CD4-positive, CD25-positive, alpha-beta regulatory T cell (primary cell): ENCODE data around the gene TOGARAM2. TPM values are rescaled to one million over a fixed set of nuclear protein-coding genes. Genes with fewer than 3 reads are reported as not detected.

Experiments
- ATAC-seq, 2 donors: fragments of 150-1000 bp; cut with Tn5 transposase; one replicate each; pipeline ENCODE4 v1.10.0; 2021; ENCODE audit warnings: low read depth in 2 of 2, moderate number of reproducible peaks in 2 of 2, moderate library complexity in 1 of 2
- DNase-seq, 3 donors: peaks; one replicate each; pipeline versions ENCODE4 v3.0.0 to v3.0.0-alpha.2; 2012 to 2022; ENCODE audit warnings: mixed read lengths in 1 of 3
- H3K27ac ChIP-seq: one replicate; pipeline ENCODE4 v1.7.0; 2013; ENCODE audit warnings: mild to moderate bottlenecking, low read length; ENCODE audit not compliant: insufficient read depth, poor library complexity, severe bottlenecking
- H3K27me3 ChIP-seq: one replicate; pipeline ENCODE4 v1.7.0; 2013; ENCODE audit warnings: low read length; ENCODE audit not compliant: control insufficient read depth, insufficient read depth
- H3K36me3 ChIP-seq: one replicate; pipeline ENCODE4 v1.7.0; 2013; ENCODE audit warnings: mild to moderate bottlenecking, low read length, moderate library complexity; ENCODE audit not compliant: control insufficient read depth, insufficient read depth
- H3K4me1 ChIP-seq: 2 replicates; pipeline ENCODE4 v1.7.0; 2013; ENCODE audit warnings: mild to moderate bottlenecking, low read length; ENCODE audit not compliant: insufficient read depth, control insufficient read depth, poor library complexity, severe bottlenecking
- H3K4me3 ChIP-seq: one replicate; pipeline ENCODE4 v1.7.0; 2013; ENCODE audit warnings: low read depth, mild to moderate bottlenecking, low read length, moderate library complexity
- H3K9me3 ChIP-seq, 2 experiments: 1 replicate in 1 of 2; 2 replicates in 1 of 2; pipeline ENCODE4 v1.7.0; 2013; ENCODE audit warnings: low read length in 2 of 2, mild to moderate bottlenecking in 1 of 2, moderate library complexity in 1 of 2; ENCODE audit not compliant: control insufficient read depth in 2 of 2
- H3K27ac Mint-ChIP-seq, 3 donors: one replicate each; pipeline ENCODE4 v1.8.0; 2020 to 2022; ENCODE audit warnings: mild to moderate bottlenecking in 3 of 3, mixed read lengths in 3 of 3, moderate library complexity in 2 of 3
- H3K27me3 Mint-ChIP-seq: one replicate; pipeline ENCODE4 v1.8.0; 2022; ENCODE audit warnings: mild to moderate bottlenecking, mixed read lengths
- H3K36me3 Mint-ChIP-seq: one replicate; pipeline ENCODE4 v1.8.0; 2020; ENCODE audit warnings: mixed read lengths
- H3K4me1 Mint-ChIP-seq, 4 donors: one replicate each; pipeline ENCODE4 v1.8.0; 2020 to 2022; ENCODE audit warnings: mixed read lengths in 4 of 4, mild to moderate bottlenecking in 1 of 4
- H3K4me3 Mint-ChIP-seq, 4 donors: one replicate each; pipeline ENCODE4 v1.8.0; 2020 to 2022; ENCODE audit warnings: mild to moderate bottlenecking in 4 of 4, mixed read lengths in 4 of 4, moderate library complexity in 3 of 4
- H3K9me3 Mint-ChIP-seq, 7 donors: one replicate each; pipeline ENCODE4 v1.8.0; 2020 to 2022; ENCODE audit warnings: mixed read lengths in 7 of 7, mild to moderate bottlenecking in 3 of 7, moderate library complexity in 2 of 7
- polyA plus RNA-seq, 4 donors: library from polyadenylated mRNA; unstranded; fragments of 300-500 nt; fragmentation: Illumina TruSeq; gene quantifications; one replicate each; pipeline ENCODE4 v1.2.3, GENCODE V29; 2021
- total RNA-seq: library from RNA; stranded (reverse); gene quantifications from one replicate; pipeline ENCODE4 v1.2.3, GENCODE V29; 2022

The TOGARAM2 gene
- total and polyA plus RNA-seq, 5 donors from 2014 or later = 1.5 to 9.3 (median 2.1) TPM; not detected in 1

GRCh38 chr2:29066271-29066860 lies 85.3 kb downstream of the TOGARAM2 start:
- Histone ChIP-seq H3K4me1 (no peaks in the 10 kb centered on the region), H3K9me3 (no peaks in the 10 kb centered on the region), H3K27me3 (no peaks in the 10 kb centered on the region), H3K4me3 (no peak overlapping the region), H3K36me3 (no peaks in the 10 kb centered on the region), H3K27ac (no peak overlapping the region)
- DNase-seq = no peak
- Mint-ChIP-seq H3K4me3 (no peak overlapping the region), H3K36me3 (no peaks in the 10 kb centered on the region), H3K27me3 (no peaks in the 10 kb centered on the region), H3K27ac (no peak overlapping the region), H3K9me3 (no peaks in the 10 kb centered on the region), H3K4me1 (no peaks in the 10 kb centered on the region)
- ATAC-seq = no peak

DNA sequence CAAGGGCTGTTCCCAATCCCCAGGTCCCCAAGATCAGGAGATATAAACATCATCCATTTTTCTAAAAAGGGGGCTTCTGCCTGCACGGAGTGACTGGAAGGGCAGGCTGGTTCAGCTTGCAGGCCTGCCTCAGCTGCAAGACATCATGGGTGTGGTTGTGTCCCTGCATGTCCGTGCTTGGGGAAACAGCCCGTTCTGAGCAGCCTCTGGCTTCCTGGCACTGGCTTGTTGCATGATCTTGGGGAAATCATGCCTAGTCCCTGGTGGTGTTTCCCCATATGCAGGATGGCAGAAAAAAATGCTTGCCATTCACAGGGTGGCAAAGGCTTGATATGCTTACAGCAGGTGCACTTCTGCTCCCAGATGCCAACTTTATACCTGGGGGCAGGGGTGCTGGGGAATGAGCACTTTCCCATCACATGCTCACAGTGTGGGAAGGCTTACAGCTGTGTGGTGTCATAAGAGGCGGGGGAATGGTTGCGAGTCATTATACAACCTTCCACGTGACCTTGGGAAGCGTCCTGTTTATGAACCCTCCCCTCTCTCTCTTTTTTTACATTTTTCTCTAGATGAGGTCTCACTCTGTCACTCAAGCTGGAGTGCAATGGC lies 86.0 kb downstream of the TOGARAM2 start:
- ATAC-seq = no peak
- no peak overlapping the region for H3K27ac Mint-ChIP-seq

GRCh38 chr2:29068513-29068912 lies 87.4 kb downstream of the TOGARAM2 start:
- ATAC-seq = no peak
- no peaks in the 10 kb centered on the region for H3K27me3 Mint-ChIP-seq
- no peaks in the 10 kb centered on the region for H3K9me3 Mint-ChIP-seq
- no peak overlapping the region for H3K27ac Mint-ChIP-seq
- Histone ChIP-seq H3K9me3 (no peaks in the 10 kb centered on the region), H3K4me3 (no peak overlapping the region), H3K36me3 (no peaks in the 10 kb centered on the region), H3K27ac (no peak overlapping the region), H3K27me3 (no peaks in the 10 kb centered on the region), H3K4me1 (no peaks in the 10 kb centered on the region)
- H3K4me1 Mint-ChIP-seq = no peaks in the 10 kb centered on the region
- DNase-seq = no peak
- H3K36me3 Mint-ChIP-seq = no peaks in the 10 kb centered on the region
- no peak overlapping the region for H3K4me3 Mint-ChIP-seq

More for the DNA sequence above, 86.0 kb downstream of the TOGARAM2 start:
- H3K27me3 ChIP-seq = no peaks in the 10 kb centered on the region
- H3K4me3 ChIP-seq = no peak overlapping the region
- H3K4me1 Mint-ChIP-seq = no peaks in the 10 kb centered on the region
- no peaks in the 10 kb centered on the region for H3K36me3 Mint-ChIP-seq
- H3K4me3 Mint-ChIP-seq = no peak overlapping the region
- no peaks in the 10 kb centered on the region for H3K27me3 Mint-ChIP-seq
- no peak for DNase-seq
- H3K36me3 ChIP-seq = no peaks in the 10 kb centered on the region
- H3K27ac ChIP-seq = no peak overlapping the region
- H3K9me3 Mint-ChIP-seq = no peaks in the 10 kb centered on the region
- no peaks in the 10 kb centered on the region for H3K4me1 ChIP-seq
- H3K9me3 ChIP-seq = no peaks in the 10 kb centered on the region

DNA sequence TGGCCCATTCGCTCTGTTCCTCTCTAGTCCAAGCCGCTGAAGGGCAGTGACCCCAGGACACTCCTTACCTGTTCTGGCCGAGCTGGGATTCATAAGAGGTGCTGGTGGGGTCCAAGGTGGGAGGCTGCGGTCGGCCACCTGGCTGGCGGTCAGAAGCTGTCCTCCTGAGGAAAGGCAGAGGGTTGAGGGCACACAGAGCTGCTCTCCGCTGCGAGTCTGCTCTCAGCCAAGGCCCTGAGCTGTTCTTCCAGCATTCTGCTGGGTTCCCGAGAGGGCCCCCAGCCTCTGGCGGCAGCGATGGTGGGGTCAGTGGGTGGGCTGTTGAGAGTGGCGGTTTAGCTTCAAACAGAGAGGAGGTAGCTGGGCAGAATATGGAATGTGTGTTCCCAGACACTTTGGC lies 89.4 kb downstream of the TOGARAM2 start:
- no peak for ATAC-seq
- Histone ChIP-seq H3K27me3 (no peaks in the 10 kb centered on the region), H3K36me3 (no peaks in the 10 kb centered on the region), H3K9me3 (no peaks in the 10 kb centered on the region), H3K4me1 (no peaks in the 10 kb centered on the region), H3K27ac (no peak overlapping the region), H3K4me3 (no peak overlapping the region)
- Mint-ChIP-seq H3K36me3 (no peaks in the 10 kb centered on the region), H3K4me3 (no peak overlapping the region), H3K27me3 (no peaks in the 10 kb centered on the region), H3K27ac (no peak overlapping the region), H3K4me1 (no peaks in the 10 kb centered on the region), H3K9me3 (no peaks in the 10 kb centered on the region)
- DNase-seq = no peak

DNA sequence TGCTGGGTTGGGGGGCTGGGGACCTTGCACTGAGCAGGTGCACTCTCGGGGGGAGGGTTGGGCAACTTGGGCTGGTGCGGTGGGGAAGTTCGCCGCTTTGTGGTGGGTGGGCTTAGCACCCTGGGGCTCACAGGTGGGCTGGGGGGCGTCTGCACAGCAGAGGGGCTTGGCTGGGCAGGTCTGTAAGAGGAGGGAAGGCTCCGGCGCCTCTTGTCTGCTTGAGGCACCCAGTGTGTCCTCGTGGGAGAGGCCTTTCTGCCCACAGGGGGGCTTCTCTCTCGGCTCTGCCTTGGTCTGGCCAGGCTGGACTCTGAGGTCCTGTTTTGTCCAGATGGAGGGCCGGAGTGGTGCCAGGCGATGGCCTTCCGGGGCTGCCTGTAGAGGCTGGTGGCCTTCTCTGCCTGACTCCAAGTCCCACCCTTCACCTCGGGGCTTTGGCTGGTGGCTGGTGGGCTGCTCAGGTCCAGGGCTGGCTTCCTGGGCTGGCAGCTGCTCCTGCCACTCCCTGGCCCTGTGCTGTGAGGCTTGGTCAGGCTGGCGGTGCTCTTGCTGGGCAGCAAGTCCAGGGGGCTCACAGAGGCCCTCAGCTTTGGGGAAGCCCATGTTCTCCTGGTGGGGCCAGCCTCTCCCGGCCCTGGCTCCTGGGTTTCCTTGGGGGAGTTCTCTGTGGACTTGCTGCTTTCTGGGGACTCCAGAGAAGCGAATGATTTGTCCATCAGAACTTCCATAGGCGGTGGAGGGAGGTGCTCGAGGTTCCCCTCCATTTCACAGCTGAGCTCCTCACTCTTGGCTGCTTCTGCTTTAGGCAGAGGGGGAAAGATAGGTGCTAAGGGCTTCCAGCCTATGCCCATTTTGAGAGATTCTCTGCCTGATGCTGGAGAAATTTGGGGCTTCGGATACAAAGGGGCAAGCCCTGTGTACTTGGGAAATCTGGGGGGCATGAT lies 90.2 kb downstream of the TOGARAM2 start:
- Mint-ChIP-seq H3K4me3 (no peak overlapping the region), H3K27me3 (no peaks in the 10 kb centered on the region), H3K36me3 (no peaks in the 10 kb centered on the region), H3K4me1 (no peaks in the 10 kb centered on the region), H3K9me3 (no peaks in the 10 kb centered on the region), H3K27ac (no peak overlapping the region)
- H3K36me3 ChIP-seq = no peaks in the 10 kb centered on the region
- no peak overlapping the region for H3K27ac ChIP-seq
- DNase-seq (no peak), ATAC-seq (no peak)
- H3K27me3 ChIP-seq = no peaks in the 10 kb centered on the region
- H3K4me3 ChIP-seq = no peak overlapping the region
- H3K9me3 ChIP-seq = no peaks in the 10 kb centered on the region
- H3K4me1 ChIP-seq = no peaks in the 10 kb centered on the region

DNA sequence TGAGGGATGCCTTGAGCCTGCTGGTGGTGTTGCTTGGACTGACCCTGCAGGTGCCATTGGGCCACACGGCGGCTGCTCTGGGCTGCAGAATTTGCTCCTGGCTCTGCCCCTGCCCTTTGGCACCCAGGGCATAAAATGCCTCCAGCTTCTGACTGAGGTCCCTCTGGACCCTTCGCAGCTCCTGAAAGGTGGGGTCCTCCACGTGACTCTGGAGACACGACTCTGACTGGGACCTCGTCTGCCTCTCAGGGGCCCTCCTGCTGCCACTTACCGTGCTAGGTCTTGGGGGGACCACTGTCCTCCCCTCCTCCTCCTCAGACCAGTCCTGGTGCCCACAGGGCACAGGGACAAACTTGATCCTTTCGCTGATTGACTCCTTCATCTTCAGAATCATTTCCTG lies 91.2 kb downstream of the TOGARAM2 start:
- Histone ChIP-seq H3K4me1 (no peaks in the 10 kb centered on the region), H3K27ac (no peak overlapping the region), H3K4me3 (no peak overlapping the region), H3K9me3 (no peaks in the 10 kb centered on the region), H3K27me3 (no peaks in the 10 kb centered on the region), H3K36me3 (no peaks in the 10 kb centered on the region)
- Mint-ChIP-seq H3K4me3 (no peak overlapping the region), H3K36me3 (no peaks in the 10 kb centered on the region), H3K27ac (no peak overlapping the region), H3K27me3 (no peaks in the 10 kb centered on the region), H3K9me3 (no peaks in the 10 kb centered on the region), H3K4me1 (no peaks in the 10 kb centered on the region)
- DNase-seq (no peak), ATAC-seq (no peak)

- Mint-ChIP-seq H3K4me3 (no peak overlapping the region), H3K27me3 (no peaks in the 10 kb centered on the region), H3K4me1 (no peaks in the 10 kb centered on the region), H3K27ac (no peak overlapping the region), H3K36me3 (no peaks in the 10 kb centered on the region), H3K9me3 (peaks cover 0 to 6% (median 0%) of the 10 kb centered on the region in 7 donors)
- no peak for ATAC-seq
- H3K4me1 ChIP-seq = no peaks in the 10 kb centered on the region
- no peaks in the 10 kb centered on the region for H3K27me3 ChIP-seq
- DNase-seq = no peak
- H3K27ac ChIP-seq = no peak overlapping the region
- no peaks in the 10 kb centered on the region for H3K36me3 ChIP-seq
- H3K9me3 ChIP-seq = no peaks in the 10 kb centered on the region
- H3K4me3 ChIP-seq = no peak overlapping the region
These were observed 92.0 kb downstream of the TOGARAM2 start for GRCh38 chr2:29072971-29073725.
